ENCODE measurements around the gene C6orf132.

GRCh38 chr6:42129360-42129676 lies 13.1 kb downstream of the C6orf132 start:
- no peak for TF ChIP-seq CTCF (conservative IDR thresholded peaks at IDR 0.05; ENCODE audit: low read length)
- no peak for TF ChIP-seq EZH2phosphoT487 (IDR thresholded peaks at IDR 0.05; ENCODE audit: borderline replicate concordance)

All from Loucy (cell line).